HEK293 (cell line): ENCODE results near the gene GPR162.

Experiments
- EGR2 ChIP-seq: fragments of 450-650 bp; formaldehyde crosslinking; IDR thresholded peaks from 2 replicates; pipeline ENCODE4 v1.5.1; 2016; ENCODE audit warnings: low read depth, missing biosample characterization, missing genetic modification characterization
- KLF8 ChIP-seq: fragments of 450-650 bp; formaldehyde crosslinking; IDR thresholded peaks from 2 replicates; pipeline ENCODE4 v1.5.1; 2016; ENCODE audit warnings: missing biosample characterization, missing genetic modification characterization
- PATZ1 ChIP-seq: fragments of 450-650 bp; formaldehyde crosslinking; IDR thresholded peaks from 2 replicates; pipeline ENCODE4 v1.5.1; 2016; ENCODE audit warnings: missing biosample characterization, missing genetic modification characterization
- REST ChIP-seq: fragments of 450-650 bp; formaldehyde crosslinking; IDR thresholded peaks from 2 replicates; pipeline ENCODE4 v1.5.1; 2016; ENCODE audit warnings: missing biosample characterization, missing genetic modification characterization
- SETDB1 ChIP-seq: IDR thresholded peaks from one replicate; pipeline ENCODE4 v1.6.1; 2017; ENCODE audit warnings: mild to moderate bottlenecking, low read length, moderate library complexity, mixed read lengths; ENCODE audit not compliant: insufficient read length
- TCF7L2 ChIP-seq: IDR thresholded peaks from 2 replicates; pipeline ENCODE4 v1.6.1; 2011; ENCODE audit warnings: low read depth, mild to moderate bottlenecking, inconsistent platforms, low read length, moderate library complexity, borderline replicate concordance
- ZNF10 ChIP-seq: fragments of 450-650 bp; formaldehyde crosslinking; IDR thresholded peaks from 2 replicates; pipeline ENCODE4 v1.5.1; 2017; ENCODE audit warnings: missing biosample characterization, missing genetic modification characterization
- ZNF140 ChIP-seq: fragments of 450-650 bp; formaldehyde crosslinking; IDR thresholded peaks from 2 replicates; pipeline ENCODE4 v1.5.1; 2016; ENCODE audit warnings: missing biosample characterization, missing genetic modification characterization
- ZNF146 ChIP-seq: fragments of 450-650 bp; formaldehyde crosslinking; IDR thresholded peaks from 2 replicates; pipeline ENCODE4 v1.5.1; 2016; ENCODE audit warnings: missing biosample characterization, missing genetic modification characterization
- ZNF148 ChIP-seq: fragments of 450-650 bp; formaldehyde crosslinking; IDR thresholded peaks from 2 replicates; pipeline ENCODE4 v1.5.0; 2017; ENCODE audit warnings: missing biosample characterization, missing genetic modification characterization, borderline replicate concordance
- ZNF239 ChIP-seq: fragments of 450-650 bp; formaldehyde crosslinking; IDR thresholded peaks from 2 replicates; pipeline ENCODE4 v1.5.1; 2016; ENCODE audit warnings: missing biosample characterization, missing genetic modification characterization
- ZNF266 ChIP-seq: fragments of 450-650 bp; formaldehyde crosslinking; IDR thresholded peaks from 2 replicates; pipeline ENCODE4 v1.5.1; 2016; ENCODE audit warnings: missing biosample characterization, missing genetic modification characterization, low read depth
- ZNF292 ChIP-seq: fragments of 450-650 bp; formaldehyde crosslinking; IDR thresholded peaks from 2 replicates; pipeline ENCODE4 v1.5.1; 2016; ENCODE audit warnings: low read depth, missing biosample characterization, missing genetic modification characterization, borderline replicate concordance
- ZNF311 ChIP-seq: fragments of 450-650 bp; formaldehyde crosslinking; IDR thresholded peaks from 2 replicates; pipeline ENCODE4 v1.5.1; 2017; ENCODE audit warnings: missing biosample characterization, missing genetic modification characterization, borderline replicate concordance
- ZNF514 ChIP-seq: fragments of 450-650 bp; formaldehyde crosslinking; IDR thresholded peaks from 2 replicates; pipeline ENCODE4 v1.5.1; 2016; ENCODE audit warnings: missing biosample characterization, missing genetic modification characterization
- ZNF518A ChIP-seq: fragments of 450-650 bp; formaldehyde crosslinking; conservative IDR thresholded peaks from 2 replicates; pipeline ENCODE4 v1.5.1; 2016; ENCODE audit warnings: low read depth, missing biosample characterization, missing genetic modification characterization
- ZNF521 ChIP-seq: fragments of 450-650 bp; formaldehyde crosslinking; IDR thresholded peaks from 2 replicates; pipeline ENCODE4 v1.5.1; 2017; ENCODE audit warnings: missing biosample characterization, mild to moderate bottlenecking, missing genetic modification characterization
- ZNF571 ChIP-seq: fragments of 450-650 bp; formaldehyde crosslinking; IDR thresholded peaks from 2 replicates; pipeline ENCODE4 v1.5.0; 2017; ENCODE audit warnings: missing biosample characterization, missing genetic modification characterization
- ZNF585B ChIP-seq: fragments of 450-650 bp; formaldehyde crosslinking; IDR thresholded peaks from 2 replicates; pipeline ENCODE4 v1.5.1; 2016; ENCODE audit warnings: missing biosample characterization, missing genetic modification characterization
- ZNF626 ChIP-seq: fragments of 450-650 bp; sonication (Bioruptor Pico); formaldehyde crosslinking; IDR thresholded peaks from 2 replicates; pipeline ENCODE4 v1.5.1; 2018; ENCODE audit warnings: missing biosample characterization, missing genetic modification characterization, inconsistent platforms
- ZNF629 ChIP-seq: fragments of 450-650 bp; formaldehyde crosslinking; IDR thresholded peaks from 2 replicates; pipeline ENCODE4 v1.5.1; 2017; ENCODE audit warnings: missing biosample characterization, missing genetic modification characterization
- ZNF837 ChIP-seq: fragments of 450-650 bp; formaldehyde crosslinking; IDR thresholded peaks from 2 replicates; pipeline ENCODE4 v1.5.1; 2016; ENCODE audit warnings: missing biosample characterization, missing genetic modification characterization
- ZSCAN5A ChIP-seq: fragments of 450-650 bp; formaldehyde crosslinking; IDR thresholded peaks from 2 replicates; pipeline ENCODE4 v1.5.1; 2016; ENCODE audit warnings: missing biosample characterization, missing genetic modification characterization

The GPR162 gene

GRCh38 chr12:6818222-6818621 is 3.4 kb upstream of the GPR162 start (continued):
- TF ChIP-seq REST (tag by site-specific recombination) (no peak), PATZ1 (no peak), ZNF148 (tag by site-specific recombination) (no peak), ZNF146 (tag by site-specific recombination) (no peak), ZNF10 (tag by site-specific recombination) (peak; percentile 43; the same call in 1 of the 2 replicates), ZNF514 (tag by site-specific recombination) (no peak), KLF8 (tag by site-specific recombination) (no peak), ZNF266 (tag by site-specific recombination) (no peak), ZNF292 (tag by site-specific recombination) (no peak), ZNF629 (tag by site-specific recombination) (no peak), ZNF585B (tag by site-specific recombination) (no peak), ZSCAN5A (tag by site-specific recombination) (no peak), ZNF239 (tag by site-specific recombination) (no peak), SETDB1 (no peak), ZNF837 (tag by site-specific recombination) (no peak), ZNF518A (tag by site-specific recombination) (no peak), ZNF311 (tag by site-specific recombination) (no peak), ZNF521 (tag by site-specific recombination) (no peak), ZNF140 (tag by site-specific recombination) (no peak), ZNF571 (tag by site-specific recombination) (no peak), ZNF626 (tag by site-specific recombination) (no peak), TCF7L2 (no peak), EGR2 (tag by site-specific recombination) (no peak)
